Heart right ventricle (tissue), 16 donors: ENCODE measurements around the gene PLEKHS1. TPM values are rescaled to one million over a fixed set of nuclear protein-coding genes. Genes with fewer than 3 reads are reported as not detected.

ENCODE experiments used
- ATAC-seq, 8 donors: fragments of 200-7000 bp; cut with Tn5 transposase; one replicate each; pipeline ENCODE4 v1.9.1; 2020; ENCODE audit warnings: mild to moderate bottlenecking in 8 of 8, moderate library complexity in 8 of 8, moderate number of reproducible peaks in 1 of 8
- DNase-seq, 2 donors: peaks; one replicate each; pipeline ENCODE4 v3.0.0-alpha.2; 2020
- H3K27ac ChIP-seq, 10 donors: fragments of 200-600 bp; sonication (generic) in 2 of 10; one replicate each; pipeline versions ENCODE4 v1.5.0 to v1.8.0; 2020 to 2022; ENCODE audit warnings: mild to moderate bottlenecking in 3 of 10
- H3K27me3 ChIP-seq, 7 donors: fragments of 200-600 bp; one replicate each; pipeline ENCODE4 v1.8.0; 2021 to 2022; ENCODE audit warnings: mild to moderate bottlenecking in 2 of 7
- H3K36me3 ChIP-seq, 9 donors: fragments of 200-600 bp; sonication (generic) in 1 of 9; one replicate each; pipeline versions ENCODE4 v1.5.0 to v1.8.0; 2020 to 2022; ENCODE audit warnings: mild to moderate bottlenecking in 2 of 9
- H3K4me1 ChIP-seq, 9 donors: fragments of 200-600 bp; sonication (generic) in 1 of 9; one replicate each; pipeline versions ENCODE4 v1.5.0 to v1.8.0; 2020 to 2022; ENCODE audit warnings: mild to moderate bottlenecking in 4 of 9
- H3K4me3 ChIP-seq, 10 donors: fragments of 200-600 bp; sonication (generic) in 2 of 10; one replicate each; pipeline versions ENCODE4 v1.5.0 to v1.8.0; 2020 to 2022; ENCODE audit warnings: mild to moderate bottlenecking in 7 of 10, moderate library complexity in 2 of 10
- H3K9me3 ChIP-seq, 11 donors: fragments of 200-600 bp in 10 of 11; sonication (generic) in 2 of 11; one replicate each; pipeline versions ENCODE4 v1.5.0 to v1.8.0; 2013 to 2022; ENCODE audit warnings: mild to moderate bottlenecking in 2 of 11, control low read depth in 1 of 11, moderate library complexity in 1 of 11
- CTCF ChIP-seq, 9 donors: fragments of 200-600 bp; sonication (generic) in 2 of 9; IDR thresholded peaks; one replicate each; pipeline versions ENCODE4 v1.5.0 to v1.8.0; 2021 to 2022; ENCODE audit warnings: antibody characterized with exemption in 9 of 9, mild to moderate bottlenecking in 5 of 9, moderate library complexity in 1 of 9
- WGBS, 2 donors: extraction: QIAGEN DNeasy Blood & Tissue Kit; methylation state at CpG; one replicate each; pipeline ENCODE4 v1.1.7; 2013; ENCODE audit warnings: inconsistent platforms in 1 of 2; 5-methylcytosine and 5-hydroxymethylcytosine counted together
- intact Hi-C, 10 donors: fragments of 100-400 bp; cut with DNase I; formaldehyde crosslinking; loops; one replicate each; pipeline versions ENCODE4 v1.11.1 to v1.14.2; 2022
- polyA plus RNA-seq, 2 donors: library from polyadenylated mRNA; stranded (reverse); fragments of 200-250 nt; gene quantifications; one replicate each; pipeline ENCODE4 v1.2.3, GENCODE V29; 2013
- total RNA-seq, 10 donors: library from RNA; stranded (reverse); fragmentation: NEBNext Ultra II Directional in 3 of 10; extraction: Animal tissue kit (Norgen Biotek cat#: 25700) in 3 of 10; gene quantifications; one replicate each; pipeline versions ENCODE4 v1.2.1 to v1.2.4, GENCODE V29; 2021 to 2023
- donor health status: Arrhythmogenic right ventricular cardiomyopathy.
- donor health status: ischemic (EF 13 %, LVEDD 7.1; RV severe dilation, severe dysfunction).
- donor health status: healthy with polysubstance abuse.
- donor health status: DM: no; HTN: yes; CAD: no.
- donor health status: DM: no; HTN: no; CAD: no.
- donor health status: ischemic (EF 25% LVEDD 6.9; RV normal size, moderate dysfunction).
- donor health status: ischemic (EF 25% LVEDD 5.7; RV mildly dilated, moderate dysfunction).
- donor health status: healthy.
- donor health status: DM: yes; HTN: yes; CAD: no.
- donor health status: Ischemic cardiomyopathy.
- donor health status: ischemic (EF 35%, LVEDD 5.7; RV mildly dilated, moderate dysfunction).
- donor health status: nonischemic (EF 11% LVEDD 7.7; RV severe dilation, severe dysfunction).
- donor health status: DM: yes; HTN: yes; CAD: no.
- donor health status: PGD.
- donor health status: ischemic (EF 29% LVEDD 5.4; RV normal size, mild dysfunction).
- donor health status: nonischemic (EF 23%, LVEDD 6.1; RV moderate dilation, normal function).

PLEKHS1 gene
- total and polyA plus RNA-seq, 12 donors = 0.01 TPM; not detected in 11

DNA sequence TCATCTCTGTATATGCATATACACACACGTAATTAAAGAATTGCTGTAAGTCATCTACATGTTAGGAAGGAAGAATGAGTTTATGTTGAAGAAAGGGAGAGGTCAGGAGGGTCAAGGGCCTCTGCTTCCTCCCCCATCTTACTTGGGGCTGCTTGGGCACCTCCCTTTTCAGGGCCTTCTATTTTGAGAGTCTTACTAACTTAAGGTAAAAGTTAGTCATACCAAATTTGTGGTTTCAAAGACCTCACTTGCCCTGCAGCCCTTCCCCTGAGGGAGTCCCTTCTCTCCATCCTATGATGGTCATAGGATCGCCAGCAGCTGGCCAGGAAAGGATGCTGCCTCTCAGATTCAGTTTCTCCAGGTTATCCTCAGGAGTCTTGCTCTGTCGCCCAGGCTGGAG, 2.6 kb downstream of the PLEKHS1 start:
- no peak for ATAC-seq
- no peaks in the 10 kb centered on the region for H3K4me1 ChIP-seq
- peaks cover 0 to 20% (median 10%) of the 10 kb centered on the region in 7 donors for H3K27me3 ChIP-seq
- H3K27ac ChIP-seq = no peak overlapping the region
- no peak for DNase-seq
- H3K36me3 ChIP-seq = no peaks in the 10 kb centered on the region
- no peak overlapping the region for H3K4me3 ChIP-seq
- no peaks in the 10 kb centered on the region for H3K9me3 ChIP-seq
- intact Hi-C loops = no loop called here
- no peak for TF ChIP-seq CTCF (IDR thresholded peaks at IDR 0.05)
- WGBS, 2 donors = 87 to 91% methylated on average over 3 of the region's 3 CpGs

- H3K4me3 ChIP-seq = no peak overlapping the region
- 46 to 49% methylated on average over 9 of the region's 9 CpGs for WGBS, 2 donors
- TF ChIP-seq CTCF (IDR thresholded peaks at IDR 0.05) = no peak
- intact Hi-C loops = no loop called here
- no peaks in the 10 kb centered on the region for H3K4me1 ChIP-seq
- ATAC-seq = no peak
- peaks cover 0 to 20% (median 10%) of the 10 kb centered on the region in 7 donors for H3K27me3 ChIP-seq
- no peaks in the 10 kb centered on the region for H3K36me3 ChIP-seq
- H3K9me3 ChIP-seq = no peaks in the 10 kb centered on the region
- no peak overlapping the region for H3K27ac ChIP-seq
- no peak for DNase-seq
These were observed 3.3 kb downstream of the PLEKHS1 start for GRCh38 chr10:113754768-113755167.

- Histone ChIP-seq H3K9me3 (no peaks in the 10 kb centered on the region), H3K4me1 (no peaks in the 10 kb centered on the region), H3K4me3 (no peak overlapping the region), H3K36me3 (no peaks in the 10 kb centered on the region), H3K27ac (no peak overlapping the region), H3K27me3 (peaks cover 0 to 17% (median 4%) of the 10 kb centered on the region in 7 donors)
- 83 to 85% methylated on average over 12 of the region's 12 CpGs for WGBS, 2 donors
- ATAC-seq (no peak), DNase-seq (no peak)
- intact Hi-C loops = no loop called here
- TF ChIP-seq CTCF (IDR thresholded peaks at IDR 0.05) = no peak
These were observed 5.6 kb downstream of the PLEKHS1 start for GRCh38 chr10:113756940-113757543.

GRCh38 chr10:113762083-113762482, 10.6 kb downstream of the PLEKHS1 start:
- Histone ChIP-seq H3K4me1 (no peaks in the 10 kb centered on the region), H3K9me3 (peaks cover 0 to 16% (median 5%) of the 10 kb centered on the region in 11 donors), H3K27ac (no peak overlapping the region), H3K4me3 (no peak overlapping the region), H3K27me3 (peaks cover 0 to 9% (median 0%) of the 10 kb centered on the region in 7 donors), H3K36me3 (no peaks in the 10 kb centered on the region)
- intact Hi-C loops = no loop called here
- whole genome bisulfite sequencing, 2 donors = 40 to 41% methylated on average over 1 of the region's 1 CpG
- ATAC-seq (no peak), DNase-seq (no peak)
- no peak for TF ChIP-seq CTCF (IDR thresholded peaks at IDR 0.05)
